Heart left ventricle (tissue), 13 donors: ENCODE results near the gene NEK9.

Source experiments
- POLR2A ChIP-seq, 2 donors: fragments of 450-650 bp; IDR thresholded peaks; one replicate each; pipeline ENCODE4 v1.6.1; 2017; ENCODE audit warnings: antibody characterized with exemption in 2 of 2, mild to moderate bottlenecking in 2 of 2, moderate library complexity in 2 of 2
- TF ChIP-seq, protein P1 (sequence below), 12 donors: fragments of 200-600 bp; sonication (generic) in 4 of 12; IDR thresholded peaks; one replicate each; pipeline versions ENCODE4 v1.5.0 to v1.8.0; 2018 to 2022; ENCODE audit warnings: antibody characterized with exemption in 12 of 12, mild to moderate bottlenecking in 5 of 12
- donor health status: ischemic (EF 13 %, LVEDD 7.1; RV severe dilation, severe dysfunction).
- donor health status: DM: no; HTN: yes; CAD: no.
- donor health status: DM: no; HTN: no; CAD: no.
- donor health status: ischemic (EF 25% LVEDD 6.9; RV normal size, moderate dysfunction).
- donor health status: ischemic (EF 25% LVEDD 5.7; RV mildly dilated, moderate dysfunction).
- donor health status: ischemic (EF 35%, LVEDD 5.7; RV mildly dilated, moderate dysfunction).
- donor health status: nonischemic (EF 11% LVEDD 7.7; RV severe dilation, severe dysfunction).
- donor health status: DM: yes; HTN: yes; CAD: no.
- donor health status: PGD.
- donor health status: ischemic (EF 29% LVEDD 5.4; RV normal size, mild dysfunction).
- donor health status: nonischemic (EF 23%, LVEDD 6.1; RV moderate dilation, normal function).

DNA sequence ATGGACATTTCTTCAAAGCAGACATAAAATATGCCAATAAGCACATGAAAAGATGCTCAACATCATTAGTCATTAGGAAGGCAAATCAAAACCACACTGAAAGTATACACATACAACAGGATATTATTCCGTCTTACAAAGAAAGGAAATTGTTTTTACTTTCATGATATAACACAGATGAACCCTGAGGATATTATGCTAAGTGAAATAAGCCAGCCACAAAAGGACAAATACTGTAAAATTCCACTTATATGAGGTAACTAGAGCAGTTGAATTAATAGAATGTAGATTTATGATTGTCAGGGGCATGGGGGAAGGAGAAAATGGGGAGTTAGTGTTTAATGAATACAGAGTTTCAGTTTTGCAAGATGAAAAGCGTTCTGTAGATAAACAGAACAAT, 67.2 kb downstream of the NEK9 start:
- TF ChIP-seq, protein P1, sequence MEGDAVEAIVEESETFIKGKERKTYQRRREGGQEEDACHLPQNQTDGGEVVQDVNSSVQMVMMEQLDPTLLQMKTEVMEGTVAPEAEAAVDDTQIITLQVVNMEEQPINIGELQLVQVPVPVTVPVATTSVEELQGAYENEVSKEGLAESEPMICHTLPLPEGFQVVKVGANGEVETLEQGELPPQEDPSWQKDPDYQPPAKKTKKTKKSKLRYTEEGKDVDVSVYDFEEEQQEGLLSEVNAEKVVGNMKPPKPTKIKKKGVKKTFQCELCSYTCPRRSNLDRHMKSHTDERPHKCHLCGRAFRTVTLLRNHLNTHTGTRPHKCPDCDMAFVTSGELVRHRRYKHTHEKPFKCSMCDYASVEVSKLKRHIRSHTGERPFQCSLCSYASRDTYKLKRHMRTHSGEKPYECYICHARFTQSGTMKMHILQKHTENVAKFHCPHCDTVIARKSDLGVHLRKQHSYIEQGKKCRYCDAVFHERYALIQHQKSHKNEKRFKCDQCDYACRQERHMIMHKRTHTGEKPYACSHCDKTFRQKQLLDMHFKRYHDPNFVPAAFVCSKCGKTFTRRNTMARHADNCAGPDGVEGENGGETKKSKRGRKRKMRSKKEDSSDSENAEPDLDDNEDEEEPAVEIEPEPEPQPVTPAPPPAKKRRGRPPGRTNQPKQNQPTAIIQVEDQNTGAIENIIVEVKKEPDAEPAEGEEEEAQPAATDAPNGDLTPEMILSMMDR (IDR thresholded peaks at IDR 0.05), result no peak
- no peak for TF ChIP-seq POLR2A (IDR thresholded peaks at IDR 0.05)
